Heart right ventricle (tissue), 16 donors: ENCODE results near the gene C2. TPM values are rescaled to one million over a fixed set of nuclear protein-coding genes. Genes with fewer than 3 reads are reported as not detected.
A peak's percentile ranks its signal among the peaks of the same experiment; 100 is the strongest.

Source experiments
- ATAC-seq, 8 donors: fragments of 200-7000 bp; cut with Tn5 transposase; one replicate each; pipeline ENCODE4 v1.9.1; 2020; ENCODE audit warnings: mild to moderate bottlenecking in 8 of 8, moderate library complexity in 8 of 8, moderate number of reproducible peaks in 1 of 8
- DNase-seq, 2 donors: peaks; one replicate each; pipeline ENCODE4 v3.0.0-alpha.2; 2020
- H3K27ac ChIP-seq, 10 donors: fragments of 200-600 bp; sonication (generic) in 2 of 10; one replicate each; pipeline versions ENCODE4 v1.5.0 to v1.8.0; 2020 to 2022; ENCODE audit warnings: mild to moderate bottlenecking in 3 of 10
- H3K27me3 ChIP-seq, 7 donors: fragments of 200-600 bp; one replicate each; pipeline ENCODE4 v1.8.0; 2021 to 2022; ENCODE audit warnings: mild to moderate bottlenecking in 2 of 7
- H3K36me3 ChIP-seq, 9 donors: fragments of 200-600 bp; sonication (generic) in 1 of 9; one replicate each; pipeline versions ENCODE4 v1.5.0 to v1.8.0; 2020 to 2022; ENCODE audit warnings: mild to moderate bottlenecking in 2 of 9
- H3K4me1 ChIP-seq, 9 donors: fragments of 200-600 bp; sonication (generic) in 1 of 9; one replicate each; pipeline versions ENCODE4 v1.5.0 to v1.8.0; 2020 to 2022; ENCODE audit warnings: mild to moderate bottlenecking in 4 of 9
- H3K4me3 ChIP-seq, 10 donors: fragments of 200-600 bp; sonication (generic) in 2 of 10; one replicate each; pipeline versions ENCODE4 v1.5.0 to v1.8.0; 2020 to 2022; ENCODE audit warnings: mild to moderate bottlenecking in 7 of 10, moderate library complexity in 2 of 10
- H3K9me3 ChIP-seq, 11 donors: fragments of 200-600 bp in 10 of 11; sonication (generic) in 2 of 11; one replicate each; pipeline versions ENCODE4 v1.5.0 to v1.8.0; 2013 to 2022; ENCODE audit warnings: mild to moderate bottlenecking in 2 of 11, control low read depth in 1 of 11, moderate library complexity in 1 of 11
- WGBS, 2 donors: extraction: QIAGEN DNeasy Blood & Tissue Kit; methylation state at CpG; one replicate each; pipeline ENCODE4 v1.1.7; 2013; ENCODE audit warnings: inconsistent platforms in 1 of 2; 5-methylcytosine and 5-hydroxymethylcytosine counted together
- intact Hi-C, 10 donors: fragments of 100-400 bp; cut with DNase I; formaldehyde crosslinking; loops; one replicate each; pipeline versions ENCODE4 v1.11.1 to v1.14.2; 2022
- polyA plus RNA-seq, 2 donors: library from polyadenylated mRNA; stranded (reverse); fragments of 200-250 nt; gene quantifications; one replicate each; pipeline ENCODE4 v1.2.3, GENCODE V29; 2013
- total RNA-seq, 10 donors: library from RNA; stranded (reverse); fragmentation: NEBNext Ultra II Directional in 3 of 10; extraction: Animal tissue kit (Norgen Biotek cat#: 25700) in 3 of 10; gene quantifications; one replicate each; pipeline versions ENCODE4 v1.2.1 to v1.2.4, GENCODE V29; 2021 to 2023
- TF ChIP-seq, protein P1 (sequence below), 9 donors: fragments of 200-600 bp; sonication (generic) in 2 of 9; IDR thresholded peaks; one replicate each; pipeline versions ENCODE4 v1.5.0 to v1.8.0; 2021 to 2022; ENCODE audit warnings: antibody characterized with exemption in 9 of 9, mild to moderate bottlenecking in 5 of 9, moderate library complexity in 1 of 9
- donor health status: Arrhythmogenic right ventricular cardiomyopathy.
- donor health status: ischemic (EF 13 %, LVEDD 7.1; RV severe dilation, severe dysfunction).
- donor health status: healthy with polysubstance abuse.
- donor health status: DM: no; HTN: yes; CAD: no.
- donor health status: DM: no; HTN: no; CAD: no.
- donor health status: ischemic (EF 25% LVEDD 6.9; RV normal size, moderate dysfunction).
- donor health status: ischemic (EF 25% LVEDD 5.7; RV mildly dilated, moderate dysfunction).
- donor health status: healthy.
- donor health status: DM: yes; HTN: yes; CAD: no.
- donor health status: Ischemic cardiomyopathy.
- donor health status: ischemic (EF 35%, LVEDD 5.7; RV mildly dilated, moderate dysfunction).
- donor health status: nonischemic (EF 11% LVEDD 7.7; RV severe dilation, severe dysfunction).
- donor health status: DM: yes; HTN: yes; CAD: no.
- donor health status: PGD.
- donor health status: ischemic (EF 29% LVEDD 5.4; RV normal size, mild dysfunction).
- donor health status: nonischemic (EF 23%, LVEDD 6.1; RV moderate dilation, normal function).

C2 gene
- total and polyA plus RNA-seq, 12 donors = 1.1 to 63.0 (median 3.7) TPM

GRCh38 chr6:31935823-31936222 lies 8.3 kb downstream of the C2 start:
- intact Hi-C loops = no loop called here
- no peaks in the 10 kb centered on the region for H3K27me3 ChIP-seq
- H3K36me3 ChIP-seq = peaks cover 0 to 17% (median 0%) of the 10 kb centered on the region in 9 donors
- TF ChIP-seq, protein P1, sequence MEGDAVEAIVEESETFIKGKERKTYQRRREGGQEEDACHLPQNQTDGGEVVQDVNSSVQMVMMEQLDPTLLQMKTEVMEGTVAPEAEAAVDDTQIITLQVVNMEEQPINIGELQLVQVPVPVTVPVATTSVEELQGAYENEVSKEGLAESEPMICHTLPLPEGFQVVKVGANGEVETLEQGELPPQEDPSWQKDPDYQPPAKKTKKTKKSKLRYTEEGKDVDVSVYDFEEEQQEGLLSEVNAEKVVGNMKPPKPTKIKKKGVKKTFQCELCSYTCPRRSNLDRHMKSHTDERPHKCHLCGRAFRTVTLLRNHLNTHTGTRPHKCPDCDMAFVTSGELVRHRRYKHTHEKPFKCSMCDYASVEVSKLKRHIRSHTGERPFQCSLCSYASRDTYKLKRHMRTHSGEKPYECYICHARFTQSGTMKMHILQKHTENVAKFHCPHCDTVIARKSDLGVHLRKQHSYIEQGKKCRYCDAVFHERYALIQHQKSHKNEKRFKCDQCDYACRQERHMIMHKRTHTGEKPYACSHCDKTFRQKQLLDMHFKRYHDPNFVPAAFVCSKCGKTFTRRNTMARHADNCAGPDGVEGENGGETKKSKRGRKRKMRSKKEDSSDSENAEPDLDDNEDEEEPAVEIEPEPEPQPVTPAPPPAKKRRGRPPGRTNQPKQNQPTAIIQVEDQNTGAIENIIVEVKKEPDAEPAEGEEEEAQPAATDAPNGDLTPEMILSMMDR (IDR thresholded peaks at IDR 0.05) = no peak
- no peaks in the 10 kb centered on the region for H3K4me1 ChIP-seq
- no peak overlapping the region for H3K4me3 ChIP-seq
- WGBS, 2 donors = 70 to 74% methylated on average over 9 of the region's 9 CpGs
- no peak for ATAC-seq
- no peak for DNase-seq
- no peak overlapping the region for H3K27ac ChIP-seq
- H3K9me3 ChIP-seq = no peaks in the 10 kb centered on the region

DNA sequence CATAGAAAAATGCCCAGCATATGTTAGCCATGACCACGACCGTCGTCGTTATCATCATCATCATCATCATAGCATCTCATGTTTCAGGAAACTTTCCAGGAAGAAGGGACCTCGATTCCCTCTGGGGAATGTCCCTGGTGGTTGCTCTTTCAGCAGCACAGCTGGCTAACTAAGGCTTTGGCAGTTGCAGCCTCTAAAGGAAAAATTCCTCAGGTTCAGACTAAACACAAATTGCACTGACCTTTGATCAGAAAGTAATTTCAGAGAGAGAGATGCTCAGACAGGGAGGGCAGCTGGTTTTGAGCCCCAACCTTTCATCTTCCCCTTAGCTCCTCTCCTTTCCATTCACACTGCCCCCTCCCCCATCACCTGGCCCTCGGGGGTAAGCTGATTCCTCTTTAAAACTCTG lies 12.7 kb downstream of the C2 start:
- H3K4me3 ChIP-seq = no peak overlapping the region
- H3K9me3 ChIP-seq = no peaks in the 10 kb centered on the region
- no peak for DNase-seq
- TF ChIP-seq, protein P1 (IDR thresholded peaks at IDR 0.05) = no peak
- intact Hi-C loops = loop anchor here in 2 of 10 donors (10.0 kb wide), 2 partner anchors 255 to 265 kb away; partner anchors contain the start of gene LY6G5C (in 1 of the 2)
- WGBS, 2 donors = 12 to 18% methylated on average over 6 of the region's 6 CpGs
- no peak overlapping the region for H3K27ac ChIP-seq
- no peak for ATAC-seq
- peaks cover 0 to 23% (median 0%) of the 10 kb centered on the region in 9 donors for H3K36me3 ChIP-seq
- H3K27me3 ChIP-seq = peaks cover 0 to 21% (median 0%) of the 10 kb centered on the region in 7 donors
- peaks cover 0 to 7% (median 0%) of the 10 kb centered on the region in 9 donors for H3K4me1 ChIP-seq

DNA sequence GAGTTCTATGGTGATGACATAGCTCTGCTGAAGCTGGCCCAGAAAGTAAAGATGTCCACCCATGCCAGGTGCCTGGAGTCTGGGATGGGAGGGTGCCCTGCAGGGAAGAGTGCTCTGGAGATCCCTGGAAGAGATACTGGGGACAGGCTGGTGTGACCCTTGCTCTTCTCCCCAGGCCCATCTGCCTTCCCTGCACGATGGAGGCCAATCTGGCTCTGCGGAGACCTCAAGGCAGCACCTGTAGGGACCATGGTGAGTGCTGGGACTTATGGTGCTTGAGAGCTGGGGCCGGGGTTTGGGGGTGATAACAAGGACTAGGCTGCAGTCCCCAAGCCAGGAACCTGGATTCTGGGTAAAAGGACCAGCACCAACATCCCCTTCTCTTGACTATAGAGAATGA lies 16.2 kb downstream of the C2 start:
- intact Hi-C loops = loop anchor here in 2 of 10 donors (10.0 kb wide), 2 partner anchors 259 to 269 kb away; partner anchors contain the start of gene LY6G5C (in 1 of the 2)
- 78 to 85% methylated on average over 3 of the region's 3 CpGs for WGBS, 2 donors

DNA sequence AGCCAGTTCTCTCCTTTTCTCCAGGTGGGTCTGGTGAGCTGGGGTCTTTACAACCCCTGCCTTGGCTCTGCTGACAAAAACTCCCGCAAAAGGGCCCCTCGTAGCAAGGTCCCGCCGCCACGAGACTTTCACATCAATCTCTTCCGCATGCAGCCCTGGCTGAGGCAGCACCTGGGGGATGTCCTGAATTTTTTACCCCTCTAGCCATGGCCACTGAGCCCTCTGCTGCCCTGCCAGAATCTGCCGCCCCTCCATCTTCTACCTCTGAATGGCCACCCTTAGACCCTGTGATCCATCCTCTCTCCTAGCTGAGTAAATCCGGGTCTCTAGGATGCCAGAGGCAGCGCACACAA lies 17.6 kb downstream of the C2 start:
- peaks cover 0 to 7% (median 0%) of the 10 kb centered on the region in 9 donors for H3K36me3 ChIP-seq
- H3K4me3 ChIP-seq = peak overlapping the region in 5 of 10 donors; percentile 26 to 37 (median 32)
- peaks cover 0 to 21% (median 0%) of the 10 kb centered on the region in 7 donors for H3K27me3 ChIP-seq
- no peak for DNase-seq
- 81 to 85% methylated on average over 9 of the region's 9 CpGs for WGBS, 2 donors
- H3K27ac ChIP-seq = peak overlapping the region in 9 of 10 donors; percentile 7 to 85 (median 68)
- TF ChIP-seq, protein P1 (IDR thresholded peaks at IDR 0.05) = no peak
- intact Hi-C loops = loop anchor here in 2 of 10 donors (10.0 kb wide), 2 partner anchors 260 to 270 kb away; partner anchors contain the start of gene LY6G5C (in 1 of the 2)
- no peak for ATAC-seq
- H3K4me1 ChIP-seq = peaks cover 0 to 18% (median 4%) of the 10 kb centered on the region in 9 donors
- no peaks in the 10 kb centered on the region for H3K9me3 ChIP-seq

More for the DNA sequence above, 16.2 kb downstream of the C2 start:
- Histone ChIP-seq H3K36me3 (peaks cover 0 to 20% (median 0%) of the 10 kb centered on the region in 9 donors), H3K27ac (no peak overlapping the region), H3K4me1 (peaks cover 0 to 18% (median 4%) of the 10 kb centered on the region in 9 donors), H3K27me3 (peaks cover 0 to 21% (median 0%) of the 10 kb centered on the region in 7 donors), H3K9me3 (no peaks in the 10 kb centered on the region), H3K4me3 (no peak overlapping the region)
- DNase-seq (no peak), ATAC-seq (no peak)
- TF ChIP-seq, protein P1 (IDR thresholded peaks at IDR 0.05) = no peak
